Islet of Langerhans (tissue), 1 donor: ENCODE data around the gene CAD.

Source experiments
- FAIRE-seq: peaks from one replicate; lab custom pipeline; 2011; peaks lifted over from hg19 to GRCh38; lab: Jason Lieb, UNC

Gene CAD

GRCh38 chr2:27227501-27227900 is 10.3 kb downstream of the CAD start:
- no peak for FAIRE-seq

DNA sequence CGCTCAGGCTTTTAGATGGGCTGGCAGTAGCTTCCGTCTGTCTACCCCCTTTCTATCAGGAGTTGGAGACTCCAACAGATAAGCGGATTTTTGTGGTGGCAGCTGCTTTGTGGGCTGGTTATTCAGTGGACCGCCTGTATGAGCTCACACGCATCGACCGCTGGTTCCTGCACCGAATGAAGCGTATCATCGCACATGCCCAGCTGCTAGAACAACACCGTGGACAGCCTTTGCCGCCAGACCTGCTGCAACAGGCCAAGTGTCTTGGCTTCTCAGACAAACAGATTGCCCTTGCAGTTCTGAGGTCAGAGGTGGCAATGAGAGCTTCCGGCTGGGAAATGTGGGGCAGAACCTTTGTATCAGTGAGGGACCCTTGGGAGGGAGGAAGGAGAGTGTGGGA is 14.8 kb downstream of the CAD start:
- FAIRE-seq: no peak

GRCh38 chr2:27233341-27233740 is 16.2 kb downstream of the CAD start:
- no peak for FAIRE-seq

DNA sequence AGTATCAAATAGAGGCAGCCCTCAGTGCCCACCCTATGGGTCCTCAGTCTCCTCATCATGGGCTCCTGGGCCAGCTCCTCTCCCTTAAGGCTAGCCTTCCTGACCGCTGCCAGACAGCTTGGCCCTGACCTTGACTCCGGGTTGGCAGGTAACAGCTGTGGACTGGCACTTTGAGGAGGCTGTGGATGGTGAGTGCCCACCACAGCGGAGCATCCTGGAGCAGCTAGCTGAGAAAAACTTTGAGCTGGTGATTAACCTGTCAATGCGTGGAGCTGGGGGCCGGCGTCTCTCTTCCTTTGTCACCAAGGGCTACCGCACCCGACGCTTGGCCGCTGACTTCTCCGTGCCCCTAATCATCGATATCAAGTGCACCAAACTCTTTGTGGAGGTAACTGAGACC is 19.0 kb downstream of the CAD start:
- no peak for FAIRE-seq

GRCh38 chr2:27236626-27237025 is 19.5 kb downstream of the CAD start:
- FAIRE-seq: no peak

DNA sequence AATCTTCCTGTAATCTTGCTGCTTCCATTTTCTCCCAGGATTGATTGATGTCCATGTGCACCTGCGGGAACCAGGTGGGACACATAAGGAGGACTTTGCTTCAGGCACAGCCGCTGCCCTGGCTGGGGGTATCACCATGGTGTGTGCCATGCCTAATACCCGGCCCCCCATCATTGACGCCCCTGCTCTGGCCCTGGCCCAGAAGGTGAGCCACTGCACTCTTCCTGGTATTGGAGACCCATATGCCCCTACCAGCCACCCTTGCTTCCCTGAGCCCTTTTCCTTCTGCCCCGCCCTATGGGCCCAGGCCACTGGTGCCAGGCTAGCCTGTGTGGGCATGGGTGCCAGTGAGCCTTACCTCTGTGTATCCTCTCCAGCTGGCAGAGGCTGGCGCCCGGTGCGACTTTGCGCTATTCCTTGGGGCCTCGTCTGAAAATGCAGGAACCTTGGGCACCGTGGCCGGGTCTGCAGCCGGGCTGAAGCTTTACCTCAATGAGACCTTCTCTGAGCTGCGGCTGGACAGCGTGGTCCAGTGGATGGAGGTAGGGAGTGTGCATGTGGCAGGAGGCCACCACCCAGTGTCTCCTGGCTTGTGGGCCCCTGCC is 20.3 kb downstream of the CAD start:
- no peak for FAIRE-seq

DNA sequence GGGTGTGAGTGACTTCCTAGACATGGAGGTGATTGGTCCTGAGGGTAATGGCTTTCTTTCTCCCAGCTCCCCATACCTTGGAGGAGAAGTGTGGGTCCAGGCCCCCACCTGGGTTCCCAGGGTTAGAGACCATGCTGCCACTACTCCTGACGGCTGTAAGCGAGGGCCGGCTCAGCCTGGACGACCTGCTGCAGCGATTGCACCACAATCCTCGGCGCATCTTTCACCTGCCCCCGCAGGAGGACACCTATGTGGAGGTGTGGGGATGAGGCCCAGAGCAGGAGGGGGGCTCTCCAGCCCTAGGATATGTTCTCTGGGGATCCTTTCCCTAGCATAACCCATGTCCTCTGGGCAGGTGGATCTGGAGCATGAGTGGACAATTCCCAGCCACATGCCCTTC is 21.8 kb downstream of the CAD start:
- FAIRE-seq: no peak

GRCh38 chr2:27240406-27240805 is 23.2 kb downstream of the CAD start:
- no peak for FAIRE-seq

DNA sequence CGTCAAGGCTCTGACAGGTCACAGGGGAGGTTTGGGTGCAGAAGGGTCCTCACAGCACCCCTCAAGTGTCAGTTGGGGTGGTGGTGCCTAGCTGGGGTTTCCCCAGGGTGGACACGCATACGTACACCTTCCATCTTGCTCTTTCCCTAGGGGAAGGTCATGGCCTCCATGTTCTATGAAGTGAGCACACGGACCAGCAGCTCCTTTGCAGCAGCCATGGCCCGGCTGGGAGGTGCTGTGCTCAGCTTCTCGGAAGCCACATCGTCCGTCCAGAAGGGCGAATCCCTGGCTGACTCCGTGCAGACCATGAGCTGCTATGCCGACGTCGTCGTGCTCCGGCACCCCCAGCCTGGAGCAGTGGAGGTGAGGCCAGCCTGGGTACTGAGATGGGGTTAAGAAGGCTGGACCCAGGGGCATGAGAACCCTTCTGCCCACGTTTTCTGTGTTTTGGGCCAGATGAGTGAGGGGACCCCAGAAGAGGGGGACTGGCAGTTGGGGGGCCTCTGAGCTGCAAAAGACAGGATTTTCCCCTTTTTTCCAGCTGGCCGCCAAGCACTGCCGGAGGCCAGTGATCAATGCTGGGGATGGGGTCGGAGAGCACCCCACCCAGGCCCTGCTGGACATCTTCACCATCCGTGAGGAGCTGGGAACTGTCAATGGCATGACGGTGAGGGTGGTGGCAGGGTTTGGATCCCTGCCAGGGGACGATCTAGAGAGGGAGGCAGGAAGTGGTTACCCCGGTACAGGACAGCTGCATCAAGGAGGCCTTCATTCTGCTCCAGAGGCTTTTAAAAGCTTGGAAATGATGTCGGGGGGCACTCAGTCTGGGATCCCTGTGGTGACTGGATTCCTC is 24.8 kb downstream of the CAD start:
- FAIRE-seq: no peak

GRCh38 chr2:27242614-27242951 is 25.4 kb downstream of the CAD start:
- FAIRE-seq: no peak

DNA sequence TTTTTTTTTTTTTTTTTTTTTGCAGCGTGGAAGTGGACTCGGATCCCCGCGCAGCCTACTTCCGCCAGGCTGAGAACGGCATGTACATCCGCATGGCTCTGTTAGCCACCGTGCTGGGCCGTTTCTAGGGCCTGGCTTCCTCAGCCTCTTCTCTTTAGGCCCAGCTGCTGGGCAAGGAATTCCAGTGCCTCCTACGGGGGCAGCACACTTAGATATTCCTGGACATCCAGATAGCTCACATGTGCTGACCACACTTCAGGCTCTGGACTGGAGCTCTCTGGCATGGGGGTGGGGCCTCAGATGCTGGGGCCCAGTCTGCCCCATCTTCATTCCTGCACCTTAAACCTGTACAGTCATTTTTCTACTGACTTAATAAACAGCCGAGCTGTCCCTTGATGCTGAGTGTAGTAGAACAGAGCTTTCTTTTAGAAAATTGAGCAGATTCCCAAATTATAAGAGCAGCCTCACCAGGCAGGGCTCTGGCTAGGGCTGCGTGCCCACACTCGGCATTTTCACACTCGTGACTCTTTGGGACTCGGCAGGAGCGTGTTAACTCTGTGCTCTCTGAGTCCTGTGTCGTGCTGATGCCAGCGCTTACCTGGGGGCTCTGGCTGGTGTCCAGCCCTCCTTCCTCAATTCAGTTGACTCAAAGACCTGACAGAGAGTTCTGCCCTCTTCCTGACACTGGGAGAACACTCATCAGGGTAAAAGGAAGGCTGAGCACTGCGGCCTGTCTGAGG is 26.4 kb downstream of the CAD start:
- FAIRE-seq: no peak

- no peak for FAIRE-seq
These were observed 27.9 kb downstream of the CAD start for GRCh38 chr2:27245116-27245515.

DNA sequence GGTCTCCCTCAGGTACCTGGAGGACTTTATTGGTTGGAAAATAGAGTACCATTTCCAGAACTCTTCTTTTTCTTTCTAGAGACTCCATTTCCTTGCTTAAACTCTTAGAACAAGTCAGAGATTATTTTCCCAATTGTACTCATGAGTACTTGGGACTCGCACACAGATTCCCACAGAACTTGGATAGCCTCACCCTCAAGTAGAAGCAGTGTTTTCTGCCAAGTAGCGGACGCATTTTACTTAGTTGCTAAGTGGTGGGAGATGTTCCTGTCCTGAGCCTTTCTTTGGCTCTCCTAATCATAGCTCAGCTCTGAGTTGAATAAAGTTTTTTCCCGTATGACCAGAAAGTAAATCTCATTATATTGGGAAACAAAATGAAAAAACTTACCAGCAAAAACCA is 28.5 kb downstream of the CAD start:
- FAIRE-seq: no peak

DNA sequence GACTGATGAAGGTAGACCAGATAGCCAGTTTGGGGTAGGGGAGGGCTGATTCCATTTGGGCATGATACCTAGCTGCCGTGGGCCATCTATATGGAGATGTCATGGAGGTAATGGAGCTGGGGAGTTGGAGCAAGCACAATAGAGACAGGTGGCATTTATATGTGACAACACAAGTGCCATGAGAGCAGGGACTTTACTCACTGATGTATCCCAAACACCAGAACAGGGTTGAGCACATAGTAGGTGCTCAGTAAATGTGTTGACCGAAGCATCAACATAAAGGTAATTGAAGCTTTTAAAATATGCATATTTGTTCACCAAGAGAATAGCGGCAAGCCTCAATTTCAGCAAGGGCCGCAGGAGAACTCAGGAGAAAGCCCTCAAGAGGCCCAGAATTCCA is 30.7 kb downstream of the CAD start:
- FAIRE-seq: no peak

GRCh38 chr2:27249159-27249890 is 32.2 kb downstream of the CAD start:
- FAIRE-seq: no peak

DNA sequence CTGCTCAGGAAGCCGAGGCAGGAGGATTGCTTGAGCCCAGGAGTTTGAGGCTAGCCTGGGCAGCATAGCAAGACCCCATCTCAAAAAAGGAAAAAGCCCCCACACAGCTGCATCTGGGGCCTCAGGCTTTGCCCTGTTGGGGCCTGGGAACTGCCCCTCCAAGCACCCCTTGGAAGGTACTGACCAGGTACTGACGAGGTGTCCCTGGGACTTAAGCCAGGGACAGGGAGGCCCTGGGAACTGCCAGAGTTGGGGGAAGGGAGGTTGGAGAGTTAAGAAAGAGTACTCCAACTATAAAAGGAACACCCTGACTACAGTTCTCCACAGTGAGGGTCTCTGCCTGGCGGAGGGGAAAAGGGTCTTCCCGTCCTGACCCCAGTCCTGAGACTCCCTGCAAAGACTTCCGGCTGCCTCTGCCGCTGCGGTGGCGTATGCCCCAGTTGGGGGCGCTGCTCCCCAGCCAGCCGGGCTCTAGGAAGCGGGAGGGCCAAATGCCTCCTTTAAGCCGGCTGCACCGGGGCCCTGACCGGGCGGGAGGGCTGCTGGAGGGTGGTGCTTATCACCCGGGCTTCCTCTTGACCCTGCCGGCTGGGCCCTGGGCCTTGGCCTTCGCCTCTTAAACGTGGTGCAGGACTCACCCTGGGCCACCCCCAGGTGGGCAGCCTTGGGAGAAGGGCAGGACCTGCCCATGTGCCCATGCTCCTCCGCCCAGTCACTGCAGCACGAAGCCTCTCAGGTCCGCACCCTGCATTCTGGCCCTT is 32.9 kb downstream of the CAD start:
- no peak for FAIRE-seq

DNA sequence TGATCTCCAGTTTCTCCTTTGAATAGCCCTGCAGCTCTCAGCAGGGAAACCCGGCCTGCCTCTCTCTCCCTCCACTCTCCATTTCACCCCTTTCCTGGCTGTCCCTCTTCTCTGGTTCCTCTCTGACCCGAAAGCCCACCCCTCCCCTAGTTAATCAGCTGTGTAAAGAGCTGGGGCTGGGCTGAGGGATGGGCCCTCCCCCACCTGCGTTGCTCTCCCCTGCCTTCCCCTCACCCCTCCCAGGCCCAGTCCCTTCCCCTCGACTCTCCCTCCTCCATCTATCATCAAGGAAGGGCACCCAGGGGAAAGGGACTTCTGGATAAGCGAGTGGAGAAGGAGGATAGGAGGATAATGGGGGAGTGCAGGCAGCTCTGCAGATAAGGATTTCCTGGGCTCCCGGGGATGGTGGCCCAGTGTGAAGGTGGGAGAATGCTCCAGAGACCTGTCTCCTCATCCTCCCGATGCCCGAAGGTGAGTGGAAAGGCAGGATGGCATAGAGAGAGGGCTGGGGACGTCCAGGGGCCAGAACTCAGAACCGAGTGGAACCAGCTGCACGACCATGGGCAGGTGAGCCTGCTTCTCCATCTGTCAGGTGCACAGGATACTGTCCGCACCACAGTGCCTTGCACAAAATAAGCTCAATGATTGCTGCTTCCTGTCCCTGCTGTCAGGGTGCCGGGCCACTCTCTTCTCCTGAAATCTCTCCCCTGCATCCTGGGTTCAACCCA is 33.6 kb downstream of the CAD start:
- no peak for FAIRE-seq

GRCh38 chr2:27251766-27252165 is 34.6 kb downstream of the CAD start:
- FAIRE-seq: no peak

DNA sequence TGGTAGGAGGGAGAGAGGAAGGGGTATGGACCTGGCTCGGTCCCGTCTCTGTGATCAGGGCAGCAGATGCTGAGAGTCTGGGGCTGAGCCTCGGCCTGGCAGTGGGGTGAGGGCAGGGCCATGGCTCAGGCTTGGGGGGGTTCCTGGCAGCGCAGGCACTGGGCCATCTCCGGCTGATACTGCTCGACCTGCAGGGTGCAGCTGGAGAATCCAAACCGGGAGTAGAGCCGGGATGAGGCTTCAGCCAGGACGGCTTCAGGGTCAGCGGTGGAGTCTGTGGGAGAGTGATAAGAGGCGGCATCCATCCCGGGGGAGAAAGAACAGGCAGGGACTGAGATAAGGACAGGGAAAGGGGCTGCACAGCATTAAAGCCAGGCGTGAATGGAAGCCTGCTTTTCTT is 38.0 kb downstream of the CAD start:
- FAIRE-seq: no peak

DNA sequence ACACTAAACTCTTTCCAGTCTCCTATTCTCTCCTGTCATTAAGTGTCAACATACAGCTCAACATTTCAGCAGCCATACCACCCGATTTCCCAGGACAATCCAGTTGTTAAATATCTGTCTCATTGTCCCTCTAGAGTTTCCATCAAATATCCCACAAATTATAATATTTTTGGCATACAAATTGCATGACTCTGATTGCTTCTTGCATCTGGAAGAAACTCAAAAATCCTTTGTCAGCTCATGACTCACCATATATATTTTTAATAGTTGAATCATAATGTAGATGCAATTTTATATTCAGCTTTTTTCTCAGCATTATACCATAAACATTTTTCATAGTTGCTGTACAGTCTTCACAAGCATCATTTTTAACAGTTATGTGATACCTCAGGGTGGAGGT is 38.5 kb downstream of the CAD start:
- no peak for FAIRE-seq

DNA sequence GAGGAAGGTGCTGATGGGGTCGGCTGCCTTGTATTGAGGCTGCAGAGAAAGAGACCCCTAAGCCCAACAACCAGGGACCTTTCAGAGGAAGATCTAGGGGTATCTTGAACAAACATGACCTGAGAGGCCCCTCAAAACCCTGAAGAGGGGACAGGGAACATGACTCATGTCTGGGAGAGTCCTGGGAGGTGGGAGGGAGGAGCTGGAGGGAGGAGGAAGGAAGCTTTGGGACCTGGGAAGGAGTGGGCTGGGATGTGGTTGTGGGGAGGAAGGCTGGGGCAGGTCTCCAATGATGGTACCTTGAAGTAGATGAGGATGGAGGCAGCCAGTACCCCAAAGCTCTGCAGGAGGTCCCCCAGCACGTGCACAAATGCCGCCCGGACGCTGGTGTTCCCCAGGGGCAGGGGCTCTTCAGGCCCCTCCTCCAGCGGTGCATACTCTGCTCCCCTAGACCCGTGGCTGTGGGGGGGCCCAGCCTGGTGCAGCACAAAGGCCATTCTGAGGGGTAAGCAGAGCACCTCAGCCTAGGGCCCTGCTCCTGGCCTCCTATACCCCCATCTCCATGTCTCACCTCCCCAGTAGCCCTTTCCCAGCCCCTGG is 39.8 kb downstream of the CAD start:
- no peak for FAIRE-seq
